Effector memory CD8-positive, alpha-beta T cell (primary cell): ENCODE results near the gene ANKS1A.

ENCODE experiments used
- ATAC-seq: fragments of 150-1000 bp; cut with Tn5 transposase; replicated peaks from 2 replicates; pipeline ENCODE4 v1.10.0; 2021; ENCODE audit warnings: mild to moderate bottlenecking, moderate library complexity
- DNase-seq, 3 experiments: peaks; one replicate each; pipeline ENCODE4 v3.0.0; 2021
- H3K27ac Mint-ChIP-seq, 2 donors: one replicate each; pipeline ENCODE4 v1.8.0; 2022; ENCODE audit warnings: mild to moderate bottlenecking in 2 of 2, mixed read lengths in 2 of 2, moderate library complexity in 2 of 2
- H3K27me3 Mint-ChIP-seq, 2 donors: one replicate each; pipeline ENCODE4 v1.8.0; 2022; ENCODE audit warnings: mixed read lengths in 2 of 2
- H3K36me3 Mint-ChIP-seq: one replicate; pipeline ENCODE4 v1.8.0; 2022; ENCODE audit warnings: mild to moderate bottlenecking, moderate library complexity, mixed read lengths; ENCODE audit not compliant: insufficient read depth
- H3K4me1 Mint-ChIP-seq, 2 donors: one replicate each; pipeline ENCODE4 v1.8.0; 2022; ENCODE audit warnings: low read depth in 2 of 2, mixed read lengths in 2 of 2
- H3K4me3 Mint-ChIP-seq, 2 donors: one replicate each; pipeline ENCODE4 v1.8.0; 2022; ENCODE audit warnings: mild to moderate bottlenecking in 2 of 2, mixed read lengths in 2 of 2, moderate library complexity in 2 of 2
- H3K9me3 Mint-ChIP-seq, 2 donors: one replicate each; pipeline ENCODE4 v1.8.0; 2022; ENCODE audit warnings: mixed read lengths in 2 of 2

The ANKS1A gene

GRCh38 chr6:35063701-35064280, 174.7 kb downstream of the ANKS1A start:
- no peaks in the 10 kb centered on the region for H3K9me3 Mint-ChIP-seq
- no peaks in the 10 kb centered on the region for H3K27me3 Mint-ChIP-seq
- no peak for DNase-seq
- no peaks in the 10 kb centered on the region for H3K36me3 Mint-ChIP-seq
- H3K4me3 Mint-ChIP-seq, result no peak overlapping the region
- H3K4me1 Mint-ChIP-seq, result peaks cover 0 to 5% of the 10 kb centered on the region in 2 donors
- ATAC-seq, result no peak
- peak overlapping the region; percentile 44 to 73 for H3K27ac Mint-ChIP-seq

- H3K4me3 Mint-ChIP-seq, result no peak overlapping the region
- DNase-seq, result no peak
- no peaks in the 10 kb centered on the region for H3K27me3 Mint-ChIP-seq
- no peaks in the 10 kb centered on the region for H3K36me3 Mint-ChIP-seq
- peaks cover 0 to 5% of the 10 kb centered on the region in 2 donors for H3K4me1 Mint-ChIP-seq
- no peaks in the 10 kb centered on the region for H3K9me3 Mint-ChIP-seq
- no peak for ATAC-seq
- peak overlapping the region in 1 of 2 donors; percentile 44 for H3K27ac Mint-ChIP-seq
Observed at GRCh38 chr6:35064290-35064689, 175.2 kb downstream of the ANKS1A start.

GRCh38 chr6:35064757-35065440, 175.8 kb downstream of the ANKS1A start:
- Mint-ChIP-seq H3K36me3 (no peaks in the 10 kb centered on the region), H3K9me3 (no peaks in the 10 kb centered on the region), H3K27me3 (no peaks in the 10 kb centered on the region), H3K4me3 (no peak overlapping the region), H3K4me1 (peaks cover 0 to 5% of the 10 kb centered on the region in 2 donors), H3K27ac (peak overlapping the region in 1 of 2 donors; percentile 79)
- DNase-seq (no peak), ATAC-seq (no peak)

GRCh38 chr6:35065441-35065800, 176.4 kb downstream of the ANKS1A start:
- Mint-ChIP-seq H3K27me3 (no peaks in the 10 kb centered on the region), H3K27ac (peak overlapping the region in 1 of 2 donors; percentile 79), H3K9me3 (no peaks in the 10 kb centered on the region), H3K36me3 (no peaks in the 10 kb centered on the region), H3K4me3 (no peak overlapping the region), H3K4me1 (peaks cover 0 to 5% of the 10 kb centered on the region in 2 donors)
- DNase-seq (no peak), ATAC-seq (no peak)

- Mint-ChIP-seq H3K4me3 (peak overlapping the region in 1 of 2 donors; percentile 34), H3K27ac (peak overlapping the region in 1 of 2 donors; percentile 79), H3K4me1 (peaks cover 0 to 5% of the 10 kb centered on the region in 2 donors), H3K27me3 (no peaks in the 10 kb centered on the region), H3K36me3 (no peaks in the 10 kb centered on the region), H3K9me3 (no peaks in the 10 kb centered on the region)
- no peak for DNase-seq
- ATAC-seq, result peak; percentile 75
Observed at GRCh38 chr6:35065870-35066269, 176.8 kb downstream of the ANKS1A start.

- H3K4me1 Mint-ChIP-seq, result peaks cover 0 to 5% of the 10 kb centered on the region in 2 donors
- H3K36me3 Mint-ChIP-seq, result no peaks in the 10 kb centered on the region
- no peak for ATAC-seq
- DNase-seq, result no peak
- H3K4me3 Mint-ChIP-seq, result no peak overlapping the region
- no peaks in the 10 kb centered on the region for H3K27me3 Mint-ChIP-seq
- H3K27ac Mint-ChIP-seq, result no peak overlapping the region
- H3K9me3 Mint-ChIP-seq, result no peaks in the 10 kb centered on the region
Observed at GRCh38 chr6:35067234-35067633, 178.2 kb downstream of the ANKS1A start.

GRCh38 chr6:35068206-35068605, 179.2 kb downstream of the ANKS1A start:
- Mint-ChIP-seq H3K27me3 (no peaks in the 10 kb centered on the region), H3K27ac (no peak overlapping the region), H3K4me1 (peaks cover 0 to 3% of the 10 kb centered on the region in 2 donors), H3K36me3 (no peaks in the 10 kb centered on the region), H3K9me3 (no peaks in the 10 kb centered on the region), H3K4me3 (no peak overlapping the region)
- ATAC-seq, result no peak
- no peak for DNase-seq

- no peak overlapping the region for H3K27ac Mint-ChIP-seq
- no peak for ATAC-seq
- H3K4me1 Mint-ChIP-seq, result peaks cover 0 to 3% of the 10 kb centered on the region in 2 donors
- no peak overlapping the region for H3K4me3 Mint-ChIP-seq
- no peak for DNase-seq
- H3K36me3 Mint-ChIP-seq, result no peaks in the 10 kb centered on the region
- H3K27me3 Mint-ChIP-seq, result no peaks in the 10 kb centered on the region
- no peaks in the 10 kb centered on the region for H3K9me3 Mint-ChIP-seq
Observed at GRCh38 chr6:35068644-35069043, 179.6 kb downstream of the ANKS1A start.

GRCh38 chr6:35069262-35069661, 180.2 kb downstream of the ANKS1A start:
- H3K4me3 Mint-ChIP-seq, result no peak overlapping the region
- H3K27ac Mint-ChIP-seq, result no peak overlapping the region
- ATAC-seq (no peak), DNase-seq (no peak)
- H3K9me3 Mint-ChIP-seq, result no peaks in the 10 kb centered on the region
- no peaks in the 10 kb centered on the region for H3K27me3 Mint-ChIP-seq
- H3K36me3 Mint-ChIP-seq, result peaks cover 4% of the 10 kb centered on the region
- H3K4me1 Mint-ChIP-seq, result peaks cover 0 to 3% of the 10 kb centered on the region in 2 donors

- no peaks in the 10 kb centered on the region for H3K27me3 Mint-ChIP-seq
- no peak for ATAC-seq
- no peak for DNase-seq
- no peaks in the 10 kb centered on the region for H3K9me3 Mint-ChIP-seq
- H3K27ac Mint-ChIP-seq, result no peak overlapping the region
- peaks cover 4% of the 10 kb centered on the region for H3K36me3 Mint-ChIP-seq
- H3K4me1 Mint-ChIP-seq, result peaks cover 0 to 3% of the 10 kb centered on the region in 2 donors
- H3K4me3 Mint-ChIP-seq, result no peak overlapping the region
Observed at GRCh38 chr6:35070111-35070510, 181.1 kb downstream of the ANKS1A start.

- H3K4me3 Mint-ChIP-seq, result no peak overlapping the region
- no peaks in the 10 kb centered on the region for H3K27me3 Mint-ChIP-seq
- ATAC-seq, result no peak
- DNase-seq, result no peak
- H3K9me3 Mint-ChIP-seq, result no peaks in the 10 kb centered on the region
- no peak overlapping the region for H3K27ac Mint-ChIP-seq
- H3K36me3 Mint-ChIP-seq, result peaks cover 4% of the 10 kb centered on the region
- peaks cover 0 to 3% of the 10 kb centered on the region in 2 donors for H3K4me1 Mint-ChIP-seq
Observed at GRCh38 chr6:35071347-35071994, 182.4 kb downstream of the ANKS1A start.

- H3K9me3 Mint-ChIP-seq, result no peaks in the 10 kb centered on the region
- H3K4me3 Mint-ChIP-seq, result no peak overlapping the region
- H3K36me3 Mint-ChIP-seq, result peaks cover 4% of the 10 kb centered on the region
- H3K27me3 Mint-ChIP-seq, result no peaks in the 10 kb centered on the region
- ATAC-seq, result no peak
- no peak overlapping the region for H3K27ac Mint-ChIP-seq
- H3K4me1 Mint-ChIP-seq, result peaks cover 0 to 3% of the 10 kb centered on the region in 2 donors
- no peak for DNase-seq
Observed at GRCh38 chr6:35072051-35072697, 183.1 kb downstream of the ANKS1A start.

GRCh38 chr6:35072698-35073055, 183.6 kb downstream of the ANKS1A start:
- Mint-ChIP-seq H3K4me1 (peaks cover 0 to 3% of the 10 kb centered on the region in 2 donors), H3K27ac (no peak overlapping the region), H3K36me3 (peaks cover 4% of the 10 kb centered on the region), H3K9me3 (no peaks in the 10 kb centered on the region), H3K27me3 (no peaks in the 10 kb centered on the region), H3K4me3 (no peak overlapping the region)
- DNase-seq, result no peak
- ATAC-seq, result no peak
